ENCODE results near the gene RCCD1. TPM values are rescaled to one million over a fixed set of nuclear protein-coding genes. Genes with fewer than 3 reads are reported as not detected.
A peak's percentile ranks its signal among the peaks of the same experiment; 100 is the strongest.

Gene RCCD1
- total RNA-seq, 8 experiments from 2014 or later, result 5.7 to 16.8 (median 6.7) TPM

- in situ Hi-C loops (cut with MboI; ENCODE audit: low pct_unique_long_range_greater_than_20kb in 2 of 9, low sequenced_read_pairs in 9 of 9, unreplicated experiment in 9 of 9), result loop anchor here in 2 of 9 experiments (10.0 to 25.0 kb wide), 3 partner anchors 81 to 283 kb away; no protein-coding TSS in a partner anchor
- ATAC-seq (replicated peaks in 6 of 8), result no peak
- WGBS, 10 experiments, result 76 to 100% (median 96%) methylated on average over 1 to 11 of the region's 16 CpGs; no CpG with 5 or more reads in 2 of the 10 experiments
- peak overlapping the region in 4 of 5 donors; percentile 55 to 78 (median 59) for H3K4me3 ChIP-seq
- peak overlapping the region in 1 of 2 donors; percentile 8 for H3K27ac ChIP-seq
- H3K4me1 ChIP-seq (replicated peaks in 1 of 2), result peaks cover 7 to 12% of the 10 kb centered on the region in 2 donors
These were observed 555 bp upstream of the RCCD1 start for GRCh38 chr15:90953947-90954711.

- H3K4me1 ChIP-seq (replicated peaks in 1 of 2), result peaks cover 7 to 12% of the 10 kb centered on the region in 2 donors
- in situ Hi-C loops (cut with MboI; ENCODE audit: low pct_unique_long_range_greater_than_20kb in 2 of 9, low sequenced_read_pairs in 9 of 9, unreplicated experiment in 9 of 9), result loop anchor here in 2 of 9 experiments (10.0 to 25.0 kb wide), 3 partner anchors 79 to 282 kb away; no protein-coding TSS in a partner anchor
- WGBS, 10 experiments, result 50 to 100% (median 72%) methylated on average over 1 to 10 of the region's 20 CpGs
- peak overlapping the region in 4 of 5 donors; percentile 42 to 78 (median 56) for H3K4me3 ChIP-seq
- H3K27ac ChIP-seq, result no peak overlapping the region
- ATAC-seq (replicated peaks in 6 of 8), result no peak
These were observed 1.1 kb downstream of the RCCD1 start for GRCh38 chr15:90955624-90956273.

- 0 to 25% (median 9%) methylated on average over 1 to 11 of the region's 56 CpGs; no CpG with 5 or more reads in 6 of the 10 experiments for WGBS, 10 experiments
- peak; percentile 24 to 63 (median 48) for ATAC-seq (replicated peaks in 6 of 8)
- no peak overlapping the region for H3K27ac ChIP-seq
These were observed 1.8 kb downstream of the RCCD1 start for GRCh38 chr15:90956274-90957030.

GRCh38 chr15:90957031-90957790 lies 2.5 kb downstream of the RCCD1 start:
- Histone ChIP-seq H3K4me1 (replicated peaks in 1 of 2) (peaks cover 7 to 12% of the 10 kb centered on the region in 2 donors), H3K4me3 (peak overlapping the region; percentile 42 to 51 (median 44)), H3K27ac (no peak overlapping the region)
- peak; percentile 8 to 38 (median 29) for ATAC-seq (replicated peaks in 6 of 8)
- 60% methylated on average over 1 of the region's 63 CpGs; no CpG with 5 or more reads in 9 of the 10 experiments for WGBS, 10 experiments
- in situ Hi-C loops (cut with MboI; ENCODE audit: low pct_unique_long_range_greater_than_20kb in 2 of 9, low sequenced_read_pairs in 9 of 9, unreplicated experiment in 9 of 9), result loop anchor here in 2 of 9 experiments (10.0 to 25.0 kb wide), 3 partner anchors 78 to 280 kb away; no protein-coding TSS in a partner anchor

More at GRCh38 chr15:90956274-90957030, 1.8 kb downstream of the RCCD1 start:
- Histone ChIP-seq H3K4me3 (peak overlapping the region; percentile 42 to 51 (median 44)), H3K4me1 (replicated peaks in 1 of 2) (peaks cover 7 to 12% of the 10 kb centered on the region in 2 donors)
- in situ Hi-C loops (cut with MboI; ENCODE audit: low pct_unique_long_range_greater_than_20kb in 2 of 9, low sequenced_read_pairs in 9 of 9, unreplicated experiment in 9 of 9), result loop anchor here in 2 of 9 experiments (10.0 to 25.0 kb wide), 3 partner anchors 78 to 281 kb away; no protein-coding TSS in a partner anchor

- peaks cover 7 to 12% of the 10 kb centered on the region in 2 donors for H3K4me1 ChIP-seq (replicated peaks in 1 of 2)
- no peak overlapping the region for H3K27ac ChIP-seq
- no peak for ATAC-seq (replicated peaks in 6 of 8)
- peak overlapping the region in 3 of 5 donors; percentile 42 to 48 (median 44) for H3K4me3 ChIP-seq
- WGBS, 10 experiments, result 60% methylated on average over 1 of the region's 6 CpGs; no CpG with 5 or more reads in 9 of the 10 experiments
- in situ Hi-C loops (cut with MboI; ENCODE audit: low pct_unique_long_range_greater_than_20kb in 2 of 9, low sequenced_read_pairs in 9 of 9, unreplicated experiment in 9 of 9), result loop anchor here in 2 of 9 experiments (10.0 to 25.0 kb wide), 3 partner anchors 77 to 280 kb away; no protein-coding TSS in a partner anchor
These were observed 3.1 kb downstream of the RCCD1 start for GRCh38 chr15:90957791-90958190.

GRCh38 chr15:90959028-90959595 lies 4.4 kb downstream of the RCCD1 start:
- Histone ChIP-seq H3K4me3 (no peak overlapping the region), H3K4me1 (replicated peaks in 1 of 2) (peaks cover 7 to 12% of the 10 kb centered on the region in 2 donors), H3K27ac (no peak overlapping the region)
- in situ Hi-C loops (cut with MboI; ENCODE audit: low pct_unique_long_range_greater_than_20kb in 2 of 9, low sequenced_read_pairs in 9 of 9, unreplicated experiment in 9 of 9), result loop anchor here in 2 of 9 experiments (10.0 to 25.0 kb wide), 3 partner anchors 76 to 278 kb away; no protein-coding TSS in a partner anchor
- ATAC-seq (replicated peaks in 6 of 8), result no peak
- 65 to 100% (median 91%) methylated on average over 1 to 6 of the region's 8 CpGs for WGBS, 10 experiments

- H3K27ac ChIP-seq, result no peak overlapping the region
- in situ Hi-C loops (cut with MboI; ENCODE audit: low pct_unique_long_range_greater_than_20kb in 2 of 9, low sequenced_read_pairs in 9 of 9, unreplicated experiment in 9 of 9), result loop anchor here in 2 of 9 experiments (10.0 to 25.0 kb wide), 3 partner anchors 75 to 277 kb away; no protein-coding TSS in a partner anchor
These were observed 5.2 kb downstream of the RCCD1 start for GRCh38 chr15:90959894-90960293.

GRCh38 chr15:90960298-90961091 lies 5.8 kb downstream of the RCCD1 start:
- in situ Hi-C loops (cut with MboI; ENCODE audit: low pct_unique_long_range_greater_than_20kb in 2 of 9, low sequenced_read_pairs in 9 of 9, unreplicated experiment in 9 of 9), result loop anchor here in 1 of 9 experiments (25.0 kb wide), 1 partner anchor 277 kb away; no protein-coding TSS in a partner anchor
- H3K27ac ChIP-seq, result no peak overlapping the region
- WGBS, 10 experiments, result 13 to 100% (median 85%) methylated on average over 3 to 9 of the region's 20 CpGs; no CpG with 5 or more reads in 5 of the 10 experiments
- H3K4me1 ChIP-seq (replicated peaks in 1 of 2), result peaks cover 4 to 10% of the 10 kb centered on the region in 2 donors
- ATAC-seq (replicated peaks in 6 of 8), result no peak
- H3K4me3 ChIP-seq, result no peak overlapping the region

More at GRCh38 chr15:90959894-90960293, 5.2 kb downstream of the RCCD1 start:
- H3K4me1 ChIP-seq (replicated peaks in 1 of 2), result peaks cover 4 to 10% of the 10 kb centered on the region in 2 donors
- 40 to 90% (median 80%) methylated on average over 1 to 2 of the region's 5 CpGs; no CpG with 5 or more reads in 6 of the 10 experiments for WGBS, 10 experiments
- H3K4me3 ChIP-seq, result no peak overlapping the region
- no peak for ATAC-seq (replicated peaks in 6 of 8)

GRCh38 chr15:90962021-90962420 lies 7.3 kb downstream of the RCCD1 start:
- no peak overlapping the region for H3K27ac ChIP-seq
- ATAC-seq (replicated peaks in 6 of 8), result no peak
- H3K4me3 ChIP-seq, result no peak overlapping the region
- in situ Hi-C loops (cut with MboI; ENCODE audit: low pct_unique_long_range_greater_than_20kb in 2 of 9, low sequenced_read_pairs in 9 of 9, unreplicated experiment in 9 of 9), result loop anchor here in 1 of 9 experiments (25.0 kb wide), 1 partner anchor 275 kb away; no protein-coding TSS in a partner anchor
- 67 to 100% (median 87%) methylated on average over 1 to 4 of the region's 4 CpGs; no CpG with 5 or more reads in 3 of the 10 experiments for WGBS, 10 experiments
- H3K4me1 ChIP-seq (replicated peaks in 1 of 2), result peaks cover 0 to 9% of the 10 kb centered on the region in 2 donors

- Histone ChIP-seq H3K4me3 (no peak overlapping the region), H3K27ac (no peak overlapping the region), H3K4me1 (replicated peaks in 1 of 2) (no peaks in the 10 kb centered on the region)
- ATAC-seq (replicated peaks in 6 of 8), result no peak
- in situ Hi-C loops (cut with MboI; ENCODE audit: low pct_unique_long_range_greater_than_20kb in 2 of 9, low sequenced_read_pairs in 9 of 9, unreplicated experiment in 9 of 9), result loop anchor here in 1 of 9 experiments (25.0 kb wide), 1 partner anchor 271 kb away; no protein-coding TSS in a partner anchor
- WGBS, 10 experiments, result 83 to 100% (median 90%) methylated on average over 1 to 9 of the region's 9 CpGs; no CpG with 5 or more reads in 2 of the 10 experiments
These were observed 11.6 kb downstream of the RCCD1 start for GRCh38 chr15:90966262-90966661.

Measured in motor neuron (in vitro differentiated cells).